C4-2B (cell line): ENCODE data around the gene PLK5.

Experiments
- H3K27ac ChIP-seq: fragments of 450-650 bp; 2 replicates; pipeline ENCODE4 v1.5.1; 2017
- ZFX ChIP-seq: fragments of 450-650 bp; IDR thresholded peaks from 2 replicates; pipeline ENCODE4 v1.6.1; 2017
- TF ChIP-seq, protein P1 (sequence below): fragments of 450-650 bp; conservative IDR thresholded peaks from 2 replicates; pipeline ENCODE4 v1.5.1; 2017; ENCODE audit warnings: mild to moderate bottlenecking

The PLK5 gene

GRCh38 chr19:1561236-1561842 is 37.5 kb downstream of the PLK5 start:
- H3K27ac ChIP-seq: no peak overlapping the region
- TF ChIP-seq ZFX: no peak
- TF ChIP-seq, protein P1, sequence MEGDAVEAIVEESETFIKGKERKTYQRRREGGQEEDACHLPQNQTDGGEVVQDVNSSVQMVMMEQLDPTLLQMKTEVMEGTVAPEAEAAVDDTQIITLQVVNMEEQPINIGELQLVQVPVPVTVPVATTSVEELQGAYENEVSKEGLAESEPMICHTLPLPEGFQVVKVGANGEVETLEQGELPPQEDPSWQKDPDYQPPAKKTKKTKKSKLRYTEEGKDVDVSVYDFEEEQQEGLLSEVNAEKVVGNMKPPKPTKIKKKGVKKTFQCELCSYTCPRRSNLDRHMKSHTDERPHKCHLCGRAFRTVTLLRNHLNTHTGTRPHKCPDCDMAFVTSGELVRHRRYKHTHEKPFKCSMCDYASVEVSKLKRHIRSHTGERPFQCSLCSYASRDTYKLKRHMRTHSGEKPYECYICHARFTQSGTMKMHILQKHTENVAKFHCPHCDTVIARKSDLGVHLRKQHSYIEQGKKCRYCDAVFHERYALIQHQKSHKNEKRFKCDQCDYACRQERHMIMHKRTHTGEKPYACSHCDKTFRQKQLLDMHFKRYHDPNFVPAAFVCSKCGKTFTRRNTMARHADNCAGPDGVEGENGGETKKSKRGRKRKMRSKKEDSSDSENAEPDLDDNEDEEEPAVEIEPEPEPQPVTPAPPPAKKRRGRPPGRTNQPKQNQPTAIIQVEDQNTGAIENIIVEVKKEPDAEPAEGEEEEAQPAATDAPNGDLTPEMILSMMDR: no peak

- H3K27ac ChIP-seq: no peak overlapping the region
Measured at GRCh38 chr19:1563251-1563650, 39.4 kb downstream of the PLK5 start.

GRCh38 chr19:1566392-1567115 is 42.7 kb downstream of the PLK5 start:
- no peak for TF ChIP-seq ZFX
- TF ChIP-seq, protein P1: no peak
- H3K27ac ChIP-seq: peak overlapping the region; percentile 83

More at GRCh38 chr19:1563251-1563650, 39.4 kb downstream of the PLK5 start:
- TF ChIP-seq, protein P1: no peak
- no peak for TF ChIP-seq ZFX

DNA sequence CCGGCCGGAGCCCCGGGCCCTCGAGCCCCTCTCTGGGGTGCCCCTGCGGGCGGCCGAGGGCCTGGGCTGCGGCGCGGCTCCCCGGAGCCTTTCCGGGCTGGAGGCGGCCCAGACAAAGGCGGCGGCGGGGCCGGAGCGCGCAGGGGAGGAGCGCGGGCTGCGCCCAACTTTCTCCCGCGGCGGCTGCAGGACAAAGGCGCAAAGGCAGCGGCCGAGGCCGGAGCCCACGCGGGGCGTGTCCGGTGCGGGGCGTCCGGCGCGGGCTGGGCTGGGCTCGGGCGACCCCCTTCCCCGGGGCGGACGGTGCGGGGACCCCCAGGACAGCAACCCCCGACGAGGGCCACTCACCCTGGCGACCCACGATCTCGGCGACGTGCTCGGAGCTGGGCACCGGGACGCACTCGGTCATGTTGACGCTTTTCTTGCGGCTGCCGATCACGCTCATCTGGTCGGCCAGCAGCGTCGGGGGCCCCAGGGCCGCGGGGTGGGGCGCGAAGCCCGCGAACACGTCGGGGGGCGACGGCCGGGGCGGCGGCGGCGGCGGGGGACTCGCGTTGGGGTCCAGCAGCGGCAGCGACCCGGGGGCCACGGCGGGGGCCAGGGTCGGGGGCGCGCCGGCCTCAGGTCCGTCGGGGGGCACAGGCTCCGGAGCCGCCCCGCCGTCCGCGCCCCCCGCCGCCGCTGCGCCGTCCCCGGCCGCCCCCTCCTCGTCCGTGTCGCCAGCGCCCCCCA is 43.4 kb downstream of the PLK5 start:
- peak overlapping the region; percentile 83 for H3K27ac ChIP-seq
- TF ChIP-seq, protein P1: no peak
- TF ChIP-seq ZFX: peak; percentile 57; the same call in 1 of the 2 replicates

DNA sequence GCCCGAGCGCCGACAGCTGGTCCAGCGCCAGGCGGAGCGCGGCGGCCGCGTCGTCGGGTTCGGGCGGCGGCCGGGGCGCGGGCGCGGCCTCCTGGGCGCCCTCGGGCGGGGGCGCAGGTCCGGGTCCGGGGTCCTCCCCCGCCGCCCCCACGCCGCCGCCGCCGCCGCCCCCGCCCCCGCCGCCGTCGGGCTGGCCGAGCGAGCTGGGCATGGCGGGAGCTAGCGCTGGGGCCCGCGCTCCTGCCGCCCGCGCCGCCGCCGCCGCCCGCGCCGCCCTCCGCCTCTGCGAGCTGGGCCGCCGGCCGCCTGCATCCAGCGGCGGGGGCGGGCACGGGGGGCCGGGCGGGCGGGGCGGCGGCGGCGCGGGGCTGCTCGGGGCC is 44.0 kb downstream of the PLK5 start:
- peak overlapping the region; percentile 83 for H3K27ac ChIP-seq
- TF ChIP-seq, protein P1: no peak
- TF ChIP-seq ZFX: no peak

DNA sequence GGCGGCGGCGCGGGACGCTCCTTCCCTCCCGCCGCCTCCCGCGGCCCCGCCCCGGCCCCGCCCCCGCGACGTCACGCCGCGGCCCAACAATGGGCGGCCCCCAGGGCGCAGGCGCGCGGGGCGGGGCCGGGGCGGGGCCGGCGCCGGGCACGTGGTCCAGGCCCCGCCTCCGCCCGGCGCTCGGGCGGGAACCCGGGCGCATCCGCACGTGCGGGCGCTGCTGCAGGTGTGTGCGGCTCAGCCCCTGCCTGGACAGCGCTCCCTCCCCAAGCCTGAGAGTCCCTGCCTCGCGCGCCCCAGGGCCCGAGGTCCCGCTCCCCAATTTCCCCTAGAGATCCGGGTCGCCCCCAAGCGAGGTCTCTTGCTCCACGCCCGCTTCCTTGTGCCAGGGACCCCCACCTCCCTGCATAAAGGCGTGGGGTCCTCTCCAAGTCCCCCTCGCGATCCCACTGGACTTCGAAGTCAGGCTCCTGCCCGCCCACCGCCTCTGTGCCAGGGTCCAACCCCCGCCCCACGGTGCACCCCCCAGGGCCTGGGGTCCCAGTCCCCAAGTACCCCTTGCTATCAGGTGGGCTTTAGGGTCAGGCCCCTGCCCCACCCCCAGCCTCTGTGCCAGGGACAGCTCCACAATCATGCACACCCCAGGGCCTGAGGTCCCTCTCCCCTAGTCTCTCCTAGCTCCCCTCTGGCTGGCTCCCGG is 44.6 kb downstream of the PLK5 start, which contains the start of gene MEX3D:
MEX3D (minus strand) TSS at position 6 of the 700 bp plus-strand sequence. CDS start 267 bp downstream, outside the sequence.
- TF ChIP-seq, protein P1: no peak
- no peak for TF ChIP-seq ZFX
- peak within 1 kb of the TSS; percentile 83 for H3K27ac ChIP-seq
